B cell (primary cell): Measurements from ENCODE around the gene SLC44A4.

Experiments used
- CTCF ChIP-seq: fragments of 200-600 bp; IDR thresholded peaks from one replicate; pipeline ENCODE4 v1.8.0; 2022; ENCODE audit warnings: antibody characterized with exemption, mild to moderate bottlenecking
- EZH2 ChIP-seq: IDR thresholded peaks from 2 replicates; pipeline ENCODE4 v1.6.1; 2012; ENCODE audit warnings: borderline replicate concordance, low read depth, mild to moderate bottlenecking, moderate library complexity, low read length; ENCODE audit not compliant: insufficient read depth, poor library complexity, severe bottlenecking

- TF ChIP-seq CTCF = no peak
- TF ChIP-seq EZH2 = no peak
These were observed 16.2 kb downstream of the SLC44A4 start, which contains the start of gene NEU1 for GRCh38 chr6:31862344-31863235.
